Neuronal stem cell (in vitro differentiated cells): ENCODE results near the gene OSCP1.

Experiments
- DNase-seq: peaks from one replicate; pipeline ENCODE4 v3.0.0-alpha.2; 2013; ENCODE audit warnings: low spot score
- H2AFZ ChIP-seq: one replicate; pipeline ENCODE4 v1.6.1; 2013; ENCODE audit warnings: mild to moderate bottlenecking, low read length, inconsistent platforms
- H2AK5ac ChIP-seq: 2 replicates; pipeline ENCODE4 v1.6.1; 2013; ENCODE audit warnings: low read depth, mild to moderate bottlenecking, inconsistent platforms, low read length, moderate library complexity, mixed read lengths
- H2BK120ac ChIP-seq: 2 replicates; pipeline ENCODE4 v1.6.1; 2013; ENCODE audit warnings: low read depth, mild to moderate bottlenecking, inconsistent platforms, low read length, moderate library complexity, mixed read lengths
- H2BK12ac ChIP-seq: one replicate; pipeline ENCODE4 v1.6.1; 2013; ENCODE audit warnings: low read length, inconsistent platforms
- H2BK15ac ChIP-seq: 2 replicates; pipeline ENCODE4 v1.6.1; 2013; ENCODE audit warnings: mild to moderate bottlenecking, low read length, inconsistent platforms, mixed read lengths
- H2BK5ac ChIP-seq: one replicate; pipeline ENCODE4 v1.6.1; 2013; ENCODE audit warnings: inconsistent platforms, mild to moderate bottlenecking, low read length, moderate library complexity
- H3K14ac ChIP-seq: one replicate; pipeline ENCODE4 v1.6.1; 2013; ENCODE audit warnings: low read length, inconsistent platforms
- H3K18ac ChIP-seq: 2 replicates; pipeline ENCODE4 v1.6.1; 2013; ENCODE audit warnings: low read length, inconsistent platforms
- H3K23ac ChIP-seq: 2 replicates; pipeline ENCODE4 v1.6.1; 2013; ENCODE audit warnings: low read depth, mild to moderate bottlenecking, mixed read lengths, low read length, inconsistent platforms; ENCODE audit not compliant: poor library complexity
- H3K27ac ChIP-seq: replicated peaks from 3 replicates; pipeline ENCODE4 v1.5.1; 2013; ENCODE audit warnings: low read length, inconsistent platforms
- H3K27me3 ChIP-seq, 3 experiments: 2 replicates each; pipeline ENCODE4 v1.6.1; 2013; ENCODE audit warnings: low read length in 3 of 3, mild to moderate bottlenecking in 2 of 3, inconsistent platforms in 1 of 3, low read depth in 1 of 3, mixed read lengths in 1 of 3, moderate library complexity in 1 of 3; ENCODE audit not compliant: control insufficient read depth in 3 of 3, insufficient read depth in 3 of 3
- H3K36me3 ChIP-seq, 2 donors: replicated peaks in 1 of 2; 2 replicates each; pipeline ENCODE4 v1.6.1; 2013; ENCODE audit warnings: low read length in 2 of 2; ENCODE audit not compliant: control insufficient read depth in 2 of 2, insufficient read depth in 2 of 2
- H3K4ac ChIP-seq: 2 replicates; pipeline ENCODE4 v1.6.1; 2013; ENCODE audit warnings: inconsistent platforms, mild to moderate bottlenecking, low read length, moderate library complexity
- H3K4me1 ChIP-seq, 2 donors: 1 replicate in 1 of 2; 2 replicates in 1 of 2; pipeline ENCODE4 v1.6.1; 2013; ENCODE audit warnings: low read length in 2 of 2, low read depth in 1 of 2; ENCODE audit not compliant: control insufficient read depth in 2 of 2, insufficient read depth in 1 of 2
- H3K4me2 ChIP-seq: one replicate; pipeline ENCODE4 v1.6.1; 2013; ENCODE audit warnings: mild to moderate bottlenecking, low read length, inconsistent platforms; ENCODE audit not compliant: insufficient read depth, poor library complexity, severe bottlenecking
- H3K4me3 ChIP-seq, 2 donors: 2 replicates each; pipeline ENCODE4 v1.5.1; 2013; ENCODE audit warnings: low read length in 2 of 2, mild to moderate bottlenecking in 2 of 2, inconsistent platforms in 1 of 2, moderate library complexity in 1 of 2
- H3K79me1 ChIP-seq: one replicate; pipeline ENCODE4 v1.6.1; 2013; ENCODE audit warnings: low read depth, mild to moderate bottlenecking, inconsistent platforms, low read length, moderate library complexity
- H3K9ac ChIP-seq: one replicate; pipeline ENCODE4 v1.6.1; 2013; ENCODE audit warnings: mild to moderate bottlenecking, low read depth, low read length, inconsistent platforms; ENCODE audit not compliant: poor library complexity
- H3K9me3 ChIP-seq, 2 donors: replicated peaks in 1 of 2; 2 replicates each; pipeline versions ENCODE3 to v1.6.1; 2013; ENCODE audit warnings: low read length in 2 of 2, mild to moderate bottlenecking in 2 of 2, inconsistent platforms in 1 of 2, low read depth in 1 of 2, mixed read lengths in 1 of 2, moderate library complexity in 1 of 2; ENCODE audit not compliant: control insufficient read depth in 2 of 2, insufficient read depth in 1 of 2
- H4K8ac ChIP-seq: one replicate; pipeline ENCODE4 v1.6.1; 2013; ENCODE audit warnings: low read depth, mild to moderate bottlenecking, inconsistent platforms, low read length, moderate library complexity
- H4K91ac ChIP-seq: one replicate; pipeline ENCODE4 v1.6.1; 2013; ENCODE audit warnings: low read length, low read depth, mild to moderate bottlenecking, inconsistent platforms; ENCODE audit not compliant: poor library complexity
- WGBS, 2 donors: extraction: QIAGEN DNeasy Blood & Tissue Kit; methylation state at CpG; one replicate each; pipeline ENCODE4 v1.1.7; 2013; ENCODE audit warnings: missing lambda C conversion rate in 2 of 2, mixed read lengths in 1 of 2; ENCODE audit not compliant: insufficient read length in 2 of 2, insufficient replicate concordance in 1 of 2; ENCODE audit errors: extremely low coverage in 2 of 2; 5-methylcytosine and 5-hydroxymethylcytosine counted together

OSCP1 gene

GRCh38 chr1:36382669-36383068, 67.6 kb downstream of the OSCP1 start:
- Histone ChIP-seq H2BK12ac (no peak overlapping the region), H2BK15ac (no peak overlapping the region), H3K27me3 (no peaks in the 10 kb centered on the region), H2BK120ac (no peak overlapping the region), H3K4me1 (peaks cover 16 to 18% of the 10 kb centered on the region in 2 donors), H4K8ac (no peak overlapping the region), H3K27ac (no peak overlapping the region), H4K91ac (no peak overlapping the region), H3K4me3 (no peak overlapping the region), H2AK5ac (no peak overlapping the region), H3K9me3 (no peaks in the 10 kb centered on the region), H3K4ac (no peak overlapping the region), H3K9ac (no peak overlapping the region), H3K14ac (no peak overlapping the region), H3K36me3 (peaks cover 12 to 19% of the 10 kb centered on the region in 2 donors), H2AFZ (no peak overlapping the region), H2BK5ac (no peak overlapping the region), H3K18ac (no peak overlapping the region), H3K23ac (no peak overlapping the region), H3K79me1 (peaks cover 3% of the 10 kb centered on the region), H3K4me2 (no peak overlapping the region)
- no peak for DNase-seq
- WGBS, 2 donors: no CpG with 5 or more reads among the region's 4 CpGs

DNA sequence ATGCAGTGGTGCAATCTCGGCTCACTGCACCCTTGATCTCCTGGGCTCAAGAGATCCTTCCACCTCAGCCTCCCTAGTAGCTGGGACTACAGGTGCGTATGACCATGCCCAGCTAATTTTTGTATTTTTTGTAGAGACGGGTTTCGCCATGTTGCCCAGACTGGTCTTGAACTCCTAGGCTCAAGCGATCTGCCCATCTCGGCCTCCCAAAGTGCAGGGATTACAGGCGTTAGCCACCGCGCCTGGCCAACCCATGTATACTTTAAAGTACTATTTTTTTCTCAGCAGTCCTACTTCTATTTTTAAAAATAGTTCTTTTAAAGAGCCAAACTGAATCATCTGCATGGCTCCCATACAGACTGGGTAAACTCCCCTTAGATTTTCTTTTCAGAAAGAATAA, 68.0 kb downstream of the OSCP1 start:
- no CpG with 5 or more reads among the region's 9 CpGs for WGBS, 2 donors
- no peak overlapping the region for H3K14ac ChIP-seq

DNA sequence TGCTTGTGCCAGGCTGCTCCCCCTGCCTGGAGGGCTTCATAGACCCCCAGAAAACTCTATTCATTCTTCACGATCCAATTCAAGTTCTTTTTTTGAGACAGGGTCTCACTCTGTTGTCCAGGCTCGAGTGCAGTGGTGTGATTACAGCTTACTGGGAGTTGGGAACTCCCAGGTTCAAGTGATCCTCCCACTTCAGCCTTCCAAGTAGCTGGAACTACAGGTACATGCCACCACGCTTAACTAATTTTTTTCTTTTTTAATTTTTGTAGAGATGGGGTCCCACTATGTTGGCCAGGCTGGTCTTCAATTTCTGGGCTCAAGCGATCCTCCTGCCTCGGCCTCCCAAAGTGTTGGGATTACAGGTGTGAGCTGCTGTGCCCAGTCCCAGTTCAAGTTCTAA, 68.8 kb downstream of the OSCP1 start:
- H3K14ac ChIP-seq: no peak overlapping the region
- no peaks in the 10 kb centered on the region for H3K27me3 ChIP-seq
- H3K79me1 ChIP-seq: peaks cover 3% of the 10 kb centered on the region
- H3K23ac ChIP-seq: no peak overlapping the region
- no peaks in the 10 kb centered on the region for H3K9me3 ChIP-seq
- H3K36me3 ChIP-seq: peaks cover 12 to 19% of the 10 kb centered on the region in 2 donors
- no peak overlapping the region for H2AFZ ChIP-seq
- no peak for DNase-seq
- H3K27ac ChIP-seq: no peak overlapping the region
- no peak overlapping the region for H2BK5ac ChIP-seq
- no peak overlapping the region for H3K18ac ChIP-seq
- no peak overlapping the region for H3K9ac ChIP-seq
- WGBS, 2 donors: no CpG with 5 or more reads among the region's 5 CpGs
- H2AK5ac ChIP-seq: no peak overlapping the region
- no peak overlapping the region for H3K4me3 ChIP-seq
- peaks cover 6 to 7% of the 10 kb centered on the region in 2 donors for H3K4me1 ChIP-seq
- H2BK12ac ChIP-seq: no peak overlapping the region
- H4K8ac ChIP-seq: no peak overlapping the region
- H4K91ac ChIP-seq: no peak overlapping the region
- no peak overlapping the region for H3K4me2 ChIP-seq
- no peak overlapping the region for H3K4ac ChIP-seq
- no peak overlapping the region for H2BK15ac ChIP-seq
- no peak overlapping the region for H2BK120ac ChIP-seq

More for the DNA sequence above, 68.0 kb downstream of the OSCP1 start:
- Histone ChIP-seq H4K91ac (no peak overlapping the region), H3K79me1 (peaks cover 3% of the 10 kb centered on the region), H3K27ac (no peak overlapping the region), H3K4me2 (no peak overlapping the region), H2BK5ac (no peak overlapping the region), H3K18ac (no peak overlapping the region), H3K27me3 (no peaks in the 10 kb centered on the region), H3K9me3 (no peaks in the 10 kb centered on the region), H3K4me3 (no peak overlapping the region), H4K8ac (no peak overlapping the region), H3K23ac (no peak overlapping the region), H2BK120ac (no peak overlapping the region), H2BK15ac (no peak overlapping the region), H3K4ac (no peak overlapping the region), H3K9ac (no peak overlapping the region), H2BK12ac (no peak overlapping the region), H2AFZ (no peak overlapping the region), H3K36me3 (peaks cover 12 to 19% of the 10 kb centered on the region in 2 donors), H2AK5ac (no peak overlapping the region), H3K4me1 (peaks cover 15% of the 10 kb centered on the region in 2 donors)
- no peak for DNase-seq

- Histone ChIP-seq H3K23ac (no peak overlapping the region), H2BK15ac (no peak overlapping the region), H3K27ac (no peak overlapping the region), H3K27me3 (no peaks in the 10 kb centered on the region), H2AK5ac (no peak overlapping the region), H3K36me3 (peaks cover 14 to 22% of the 10 kb centered on the region in 2 donors), H3K4me1 (peaks cover 4 to 5% of the 10 kb centered on the region in 2 donors), H2BK120ac (no peak overlapping the region), H3K4me2 (no peak overlapping the region), H3K79me1 (peaks cover 3% of the 10 kb centered on the region), H2AFZ (no peak overlapping the region), H4K91ac (no peak overlapping the region), H2BK12ac (no peak overlapping the region), H3K9me3 (no peaks in the 10 kb centered on the region), H3K4me3 (no peak overlapping the region), H3K18ac (no peak overlapping the region), H3K9ac (no peak overlapping the region), H2BK5ac (no peak overlapping the region), H4K8ac (no peak overlapping the region), H3K4ac (no peak overlapping the region), H3K14ac (no peak overlapping the region)
- DNase-seq: no peak
- no CpG with 5 or more reads among the region's 3 CpGs for WGBS, 2 donors
Measured at GRCh38 chr1:36380782-36381181, 69.5 kb downstream of the OSCP1 start.
